HCT116 (cell line): Measurements from ENCODE around the gene TMEM208. TPM values are rescaled to one million over a fixed set of nuclear protein-coding genes. Genes with fewer than 3 reads are reported as not detected.

ENCODE experiments used
- ATAC-seq: fragments of 200-7000 bp; cut with Tn5 transposase; 2 replicates; pipeline ENCODE4 v1.9.1; 2020; ENCODE audit warnings: mild to moderate bottlenecking, moderate library complexity
- BruUV-seq: library from RNA; stranded (reverse); fragments of 400-500 nt; replicated peaks from 2 replicates; lab custom pipeline; 2021; lab: Mats Ljungman, UMichigan
- CTCF ChIA-PET: fragments of 300-600 bp; sonication (Branson Sonifier 250); formaldehyde crosslinking; loops from one replicate; lab custom pipeline; 2021; ENCODE audit warnings: antibody characterized with exemption; lab: Charles Lee
- POLR2A ChIA-PET: fragments of 300-600, 350-600 bp; sonication (Branson Sonifier 250); formaldehyde crosslinking; loops from one replicate; lab custom pipeline; 2021; ENCODE audit warnings: antibody characterized with exemption; lab: Charles Lee
- RAD21 ChIA-PET, 2 experiments: fragments of 300-600 bp; sonication (Branson Sonifier 250); formaldehyde crosslinking; loops; one replicate each; lab custom pipeline; 2023; ENCODE audit warnings: low total read pairs in 2 of 2; ENCODE audit not compliant: uncharacterized antibody in 2 of 2, unreplicated experiment in 2 of 2, low non-redundant PET in 1 of 2; lab: Charles Lee
- DNase-seq: peaks from one replicate; pipeline ENCODE4 v3.0.0-alpha.2; 2010; ENCODE audit warnings: low read depth, low spot score
- H2AFZ ChIP-seq: fragments of 200-600 bp; shearing (Covaris generic), sonication (generic); 2 replicates; pipeline ENCODE4 v1.6.1; 2017; ENCODE audit warnings: low read depth, mixed run types, mixed read lengths, antibody characterized with exemption, low read length; ENCODE audit not compliant: poor library complexity, severe bottlenecking
- H3K27ac ChIP-seq: 2 replicates; pipeline ENCODE4 v1.5.1; 2012; ENCODE audit warnings: low read depth, low read length
- H3K27me3 ChIP-seq: fragments of 200-600 bp; sonication (generic); 2 replicates; pipeline ENCODE4 v1.6.1; 2016; ENCODE audit warnings: mixed run types, low read length, mixed read lengths; ENCODE audit not compliant: insufficient read depth
- H3K36me3 ChIP-seq, 2 experiments: fragments of 200-500 bp in 1 of 2; fragments of 200-600 bp in 1 of 2; sonication (Bioruptor generic) in 1 of 2; sonication (generic) in 1 of 2; 2 replicates each; pipeline versions ENCODE4 v1.5.1 to v1.6.1; 2014 to 2016; ENCODE audit warnings: low read length in 2 of 2, inconsistent platforms in 1 of 2, mixed read lengths in 1 of 2, mixed run types in 1 of 2; ENCODE audit not compliant: insufficient read depth in 2 of 2, control insufficient read depth in 1 of 2
- H3K4me1 ChIP-seq, 2 experiments: fragments of 200-600 bp in 1 of 2; sonication (generic) in 1 of 2; 2 replicates each; pipeline versions ENCODE4 v1.5.1 to v1.6.1; 2012 to 2017; ENCODE audit warnings: low read length in 2 of 2, inconsistent platforms in 1 of 2, mild to moderate bottlenecking in 1 of 2, mixed read lengths in 1 of 2, mixed run types in 1 of 2, moderate library complexity in 1 of 2; ENCODE audit not compliant: insufficient read depth in 2 of 2, control insufficient read depth in 1 of 2
- H3K4me2 ChIP-seq: fragments of 200-600 bp; sonication (generic); 2 replicates; pipeline ENCODE4 v1.6.1; 2017; ENCODE audit warnings: mixed run types, low read length, mixed read lengths
- H3K4me3 ChIP-seq, 2 experiments: fragments of 200-600 bp in 1 of 2; sonication (generic) in 1 of 2; replicated peaks in 1 of 2; 2 replicates each; pipeline ENCODE4 v1.5.1; 2011 to 2016; ENCODE audit warnings: low read length in 2 of 2, control low read depth in 1 of 2, low read depth in 1 of 2, mild to moderate bottlenecking in 1 of 2, mixed read lengths in 1 of 2, mixed run types in 1 of 2
- H3K79me2 ChIP-seq: fragments of 200-600 bp; sonication (generic); 2 replicates; pipeline ENCODE4 v1.6.1; 2017; ENCODE audit warnings: mild to moderate bottlenecking, mixed run types, low read length, moderate library complexity, mixed read lengths; ENCODE audit not compliant: insufficient read depth
- H3K9ac ChIP-seq: fragments of 200-600 bp; sonication (generic); 2 replicates; pipeline ENCODE4 v1.6.1; 2016; ENCODE audit warnings: low read length, mixed read lengths
- H3K9me2 ChIP-seq: fragments of 200-600 bp; sonication (generic), shearing (Covaris generic); 2 replicates; pipeline ENCODE4 v1.6.1; 2017; ENCODE audit warnings: mixed run types, mild to moderate bottlenecking, moderate library complexity; ENCODE audit not compliant: insufficient read depth
- H3K9me3 ChIP-seq, 2 experiments: fragments of 200-500 bp in 1 of 2; fragments of 200-600 bp in 1 of 2; sonication (Bioruptor generic) in 1 of 2; sonication (generic) in 1 of 2; 2 replicates each; pipeline ENCODE4 v1.6.1; 2014 to 2017; ENCODE audit warnings: low read length in 2 of 2, mixed read lengths in 2 of 2, inconsistent platforms in 1 of 2, low read depth in 1 of 2, mild to moderate bottlenecking in 1 of 2, mixed run types in 1 of 2, moderate library complexity in 1 of 2; ENCODE audit not compliant: control insufficient read depth in 1 of 2, insufficient read depth in 1 of 2
- H4K20me1 ChIP-seq: fragments of 200-600 bp; sonication (generic), shearing (Covaris generic); 2 replicates; pipeline ENCODE4 v1.6.1; 2017; ENCODE audit warnings: mixed run types, mild to moderate bottlenecking, moderate library complexity; ENCODE audit not compliant: insufficient read depth
- CBX3 ChIP-seq: IDR thresholded peaks from 2 replicates; pipeline ENCODE4 v1.6.1; 2012; ENCODE audit warnings: low read depth
- EGR1 ChIP-seq: IDR thresholded peaks from 2 replicates; pipeline ENCODE4 v1.6.1; 2012; ENCODE audit warnings: low read depth
- EZH2 ChIP-seq: fragments of 200-600 bp; sonication (generic); IDR thresholded peaks from 2 replicates; pipeline ENCODE4 v1.6.1; 2017; ENCODE audit warnings: antibody characterized with exemption, mixed run types
- EZH2phosphoT487 ChIP-seq: fragments of 200-600 bp; IDR thresholded peaks from 2 replicates; pipeline ENCODE4 v1.6.1; 2018; ENCODE audit warnings: antibody characterized with exemption, borderline replicate concordance
- JUND ChIP-seq: IDR thresholded peaks from 2 replicates; pipeline ENCODE4 v1.6.1; 2012
- POLR2AphosphoS5 ChIP-seq: IDR thresholded peaks from 2 replicates; pipeline ENCODE4 v1.6.1; 2011; ENCODE audit warnings: mild to moderate bottlenecking, low read depth, low read length, moderate library complexity
- RAD21 ChIP-seq: IDR thresholded peaks from 2 replicates; pipeline ENCODE4 v1.6.1; 2012; ENCODE audit warnings: low read depth, mild to moderate bottlenecking
- SRF ChIP-seq: IDR thresholded peaks from 2 replicates; pipeline ENCODE4 v1.6.1; 2012; ENCODE audit warnings: low read depth
- YY1 ChIP-seq: IDR thresholded peaks from 2 replicates; pipeline ENCODE4 v1.6.1; 2011; ENCODE audit warnings: low read length, low read depth, moderate library complexity, mild to moderate bottlenecking; ENCODE audit not compliant: insufficient replicate concordance; ENCODE audit errors: extremely low read depth
- ZFX ChIP-seq: fragments of 450-650 bp; IDR thresholded peaks from 2 replicates; pipeline ENCODE4 v1.6.1; 2017
- intact Hi-C: fragments of 100-400 bp; cut with micrococcal nuclease; formaldehyde crosslinking; loops from 2 replicates; pipeline ENCODE4 v1.10.0; 2022
- total RNA-seq: library from RNA; stranded (reverse); gene quantifications from one replicate; pipeline ENCODE4 v1.2.1, GENCODE V29; 2021; ENCODE audit not compliant: unreplicated experiment
- TF ChIP-seq, protein P1 (sequence below): IDR thresholded peaks from 2 replicates; pipeline ENCODE4 v1.6.1; 2012
- TF ChIP-seq, protein P2 (sequence below): IDR thresholded peaks from 2 replicates; pipeline ENCODE4 v1.6.1; 2012
- TF ChIP-seq, protein P3 (sequence below): IDR thresholded peaks from 2 replicates; pipeline ENCODE4 v1.6.1; 2012; ENCODE audit warnings: low read depth
- TF ChIP-seq, protein P4 (sequence below), 3 experiments: fragments of 200-600 bp in 1 of 3; sonication (generic) in 1 of 3; IDR thresholded peaks in 2 of 3; conservative IDR thresholded peaks in 1 of 3; 2 replicates each; pipeline ENCODE4 v1.5.1; 2012 to 2017; ENCODE audit warnings: low read depth in 2 of 3, low read length in 2 of 3, antibody characterized with exemption in 1 of 3, borderline replicate concordance in 1 of 3, control low read depth in 1 of 3, mild to moderate bottlenecking in 1 of 3, mixed read lengths in 1 of 3, mixed run types in 1 of 3, moderate library complexity in 1 of 3; ENCODE audit not compliant: insufficient read depth in 1 of 3

The TMEM208 gene
- total RNA-seq, 1 experiment from 2014 or later = 36.1 TPM

DNA sequence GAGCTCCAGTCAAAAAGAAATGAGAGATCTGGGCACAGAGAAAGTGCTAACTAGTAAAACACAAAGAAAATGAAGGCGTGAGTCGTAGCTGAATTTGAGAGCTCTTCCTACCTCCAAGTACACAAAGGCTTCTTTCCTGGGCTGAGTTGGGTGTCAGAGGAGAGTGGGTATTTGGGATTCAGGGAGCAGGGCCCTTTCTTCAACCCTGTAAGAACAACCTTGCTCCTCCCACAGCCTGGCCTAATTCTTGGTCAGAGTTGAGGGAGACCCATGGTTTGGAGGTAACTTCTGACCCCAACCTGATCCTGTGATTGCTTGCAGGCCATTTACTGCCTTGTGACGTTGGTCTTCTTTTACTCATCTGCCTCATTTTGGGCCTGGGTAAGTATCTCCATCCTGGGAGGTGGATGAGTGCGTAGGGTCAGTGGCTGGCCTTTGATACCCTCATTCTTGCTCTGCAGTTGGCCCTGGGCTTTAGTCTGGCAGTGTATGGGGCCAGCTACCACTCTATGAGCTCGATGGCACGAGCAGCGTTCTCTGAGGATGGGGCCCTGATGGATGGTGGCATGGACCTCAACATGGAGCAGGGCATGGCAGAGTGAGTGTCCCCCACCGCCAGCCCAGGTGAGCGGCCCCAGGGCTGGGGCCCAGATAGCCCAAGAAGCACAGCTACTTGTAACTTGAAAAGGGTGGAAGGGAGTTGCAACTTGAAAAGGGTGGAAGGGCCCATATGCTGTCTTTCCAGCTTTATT, 1.3 kb downstream of the TMEM208 start (continued):
- TF ChIP-seq EZH2 = no peak
- TF ChIP-seq, protein P1, sequence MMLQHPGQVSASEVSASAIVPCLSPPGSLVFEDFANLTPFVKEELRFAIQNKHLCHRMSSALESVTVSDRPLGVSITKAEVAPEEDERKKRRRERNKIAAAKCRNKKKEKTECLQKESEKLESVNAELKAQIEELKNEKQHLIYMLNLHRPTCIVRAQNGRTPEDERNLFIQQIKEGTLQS = no peak
- no peak for TF ChIP-seq EZH2phosphoT487
- no peak for TF ChIP-seq EGR1

DNA sequence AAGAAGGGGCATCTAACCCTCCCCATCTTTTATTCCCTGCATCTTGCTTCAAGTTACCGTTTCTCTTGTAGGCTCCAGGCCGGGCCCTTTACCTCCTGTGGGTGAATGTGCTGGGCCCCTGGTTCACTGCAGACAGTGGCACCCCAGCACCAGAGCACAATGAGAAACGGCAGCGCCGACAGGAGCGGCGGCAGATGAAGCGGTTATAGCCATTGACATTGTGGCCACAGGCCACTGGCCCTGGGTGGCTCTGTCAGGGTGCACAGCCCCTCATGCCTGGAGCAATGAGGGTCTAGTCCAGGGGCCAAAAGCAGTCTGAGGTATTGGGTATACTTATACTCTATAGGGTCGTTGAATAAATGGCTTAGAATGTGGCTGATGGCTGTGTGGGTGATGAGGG, 2.0 kb downstream of the TMEM208 start:
- Histone ChIP-seq H3K27ac (no peak overlapping the region), H3K9me3 (no peaks in the 10 kb centered on the region), H3K27me3 (no peaks in the 10 kb centered on the region), H3K4me3 (no peak overlapping the region), H3K9me2 (no peaks in the 10 kb centered on the region), H3K9ac (no peak overlapping the region), H3K36me3 (peaks cover 20 to 41% of the 10 kb centered on the region in 2 experiments; a peak in 3 of 4 replicates), H3K4me2 (no peak overlapping the region), H3K79me2 (peaks cover 18% of the 10 kb centered on the region), H2AFZ (no peak overlapping the region), H3K4me1 (peaks cover 6 to 18% of the 10 kb centered on the region in 2 experiments; a peak in 3 of 4 replicates), H4K20me1 (no peaks in the 10 kb centered on the region)
- no peak for DNase-seq
- POLR2A ChIA-PET = interaction anchor here (1.2 kb wide), 1 partner anchor 16 kb away, joined by 3 read pairs; no protein-coding TSS in a partner anchor
- no TSS peak for BruUV-seq
- TF ChIP-seq CBX3 = no peak
- no peak for TF ChIP-seq ZFX
- TF ChIP-seq RAD21 = no peak
- no peak for TF ChIP-seq EGR1
- TF ChIP-seq, protein P2, sequence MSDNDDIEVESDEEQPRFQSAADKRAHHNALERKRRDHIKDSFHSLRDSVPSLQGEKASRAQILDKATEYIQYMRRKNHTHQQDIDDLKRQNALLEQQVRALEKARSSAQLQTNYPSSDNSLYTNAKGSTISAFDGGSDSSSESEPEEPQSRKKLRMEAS = no peak
- no peak for TF ChIP-seq YY1
- TF ChIP-seq EZH2 = no peak
- no peak for TF ChIP-seq EZH2phosphoT487
- TF ChIP-seq, protein P3, sequence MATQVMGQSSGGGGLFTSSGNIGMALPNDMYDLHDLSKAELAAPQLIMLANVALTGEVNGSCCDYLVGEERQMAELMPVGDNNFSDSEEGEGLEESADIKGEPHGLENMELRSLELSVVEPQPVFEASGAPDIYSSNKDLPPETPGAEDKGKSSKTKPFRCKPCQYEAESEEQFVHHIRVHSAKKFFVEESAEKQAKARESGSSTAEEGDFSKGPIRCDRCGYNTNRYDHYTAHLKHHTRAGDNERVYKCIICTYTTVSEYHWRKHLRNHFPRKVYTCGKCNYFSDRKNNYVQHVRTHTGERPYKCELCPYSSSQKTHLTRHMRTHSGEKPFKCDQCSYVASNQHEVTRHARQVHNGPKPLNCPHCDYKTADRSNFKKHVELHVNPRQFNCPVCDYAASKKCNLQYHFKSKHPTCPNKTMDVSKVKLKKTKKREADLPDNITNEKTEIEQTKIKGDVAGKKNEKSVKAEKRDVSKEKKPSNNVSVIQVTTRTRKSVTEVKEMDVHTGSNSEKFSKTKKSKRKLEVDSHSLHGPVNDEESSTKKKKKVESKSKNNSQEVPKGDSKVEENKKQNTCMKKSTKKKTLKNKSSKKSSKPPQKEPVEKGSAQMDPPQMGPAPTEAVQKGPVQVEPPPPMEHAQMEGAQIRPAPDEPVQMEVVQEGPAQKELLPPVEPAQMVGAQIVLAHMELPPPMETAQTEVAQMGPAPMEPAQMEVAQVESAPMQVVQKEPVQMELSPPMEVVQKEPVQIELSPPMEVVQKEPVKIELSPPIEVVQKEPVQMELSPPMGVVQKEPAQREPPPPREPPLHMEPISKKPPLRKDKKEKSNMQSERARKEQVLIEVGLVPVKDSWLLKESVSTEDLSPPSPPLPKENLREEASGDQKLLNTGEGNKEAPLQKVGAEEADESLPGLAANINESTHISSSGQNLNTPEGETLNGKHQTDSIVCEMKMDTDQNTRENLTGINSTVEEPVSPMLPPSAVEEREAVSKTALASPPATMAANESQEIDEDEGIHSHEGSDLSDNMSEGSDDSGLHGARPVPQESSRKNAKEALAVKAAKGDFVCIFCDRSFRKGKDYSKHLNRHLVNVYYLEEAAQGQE = no peak
- TF ChIP-seq SRF = no peak
- no peak for TF ChIP-seq POLR2AphosphoS5
- TF ChIP-seq JUND = no peak
- TF ChIP-seq, protein P4, sequence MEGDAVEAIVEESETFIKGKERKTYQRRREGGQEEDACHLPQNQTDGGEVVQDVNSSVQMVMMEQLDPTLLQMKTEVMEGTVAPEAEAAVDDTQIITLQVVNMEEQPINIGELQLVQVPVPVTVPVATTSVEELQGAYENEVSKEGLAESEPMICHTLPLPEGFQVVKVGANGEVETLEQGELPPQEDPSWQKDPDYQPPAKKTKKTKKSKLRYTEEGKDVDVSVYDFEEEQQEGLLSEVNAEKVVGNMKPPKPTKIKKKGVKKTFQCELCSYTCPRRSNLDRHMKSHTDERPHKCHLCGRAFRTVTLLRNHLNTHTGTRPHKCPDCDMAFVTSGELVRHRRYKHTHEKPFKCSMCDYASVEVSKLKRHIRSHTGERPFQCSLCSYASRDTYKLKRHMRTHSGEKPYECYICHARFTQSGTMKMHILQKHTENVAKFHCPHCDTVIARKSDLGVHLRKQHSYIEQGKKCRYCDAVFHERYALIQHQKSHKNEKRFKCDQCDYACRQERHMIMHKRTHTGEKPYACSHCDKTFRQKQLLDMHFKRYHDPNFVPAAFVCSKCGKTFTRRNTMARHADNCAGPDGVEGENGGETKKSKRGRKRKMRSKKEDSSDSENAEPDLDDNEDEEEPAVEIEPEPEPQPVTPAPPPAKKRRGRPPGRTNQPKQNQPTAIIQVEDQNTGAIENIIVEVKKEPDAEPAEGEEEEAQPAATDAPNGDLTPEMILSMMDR (IDR thresholded peaks at IDR 0.05 in 2 of 3, conservative IDR thresholded peaks at IDR 0.05 in 1 of 3; ENCODE audit: borderline replicate concordance in 1 of 3, insufficient read depth in 1 of 3, low read depth in 2 of 3, low read length in 2 of 3) = no peak
- no peak for ATAC-seq
- intact Hi-C loops = no loop called here
- RAD21 ChIA-PET = no interaction called here
- CTCF ChIA-PET = no interaction called here
